Measurements from ENCODE around the gene KLLN.
"Not testable (repeated sequence)": the region's sequence is repeated elsewhere in the genome, so short reads cannot be mapped to it uniquely, and the experiment has no call there.

Gene KLLN

GRCh38 chr10:87842776-87843497 lies 20.4 kb downstream of the KLLN start:
- DNase-seq (ENCODE audit: low read depth), result peak; percentile 44

- DNase-seq (ENCODE audit: low read depth), result no peak
Measured at GRCh38 chr10:87842220-87842641, 21.1 kb downstream of the KLLN start.

- DNase-seq (ENCODE audit: low read depth), result no peak
Measured at GRCh38 chr10:87841186-87841585, 22.1 kb downstream of the KLLN start.

- DNase-seq (ENCODE audit: low read depth), result no peak
Measured at GRCh38 chr10:87838650-87839049, 24.7 kb downstream of the KLLN start.

GRCh38 chr10:87837445-87837844 lies 25.9 kb downstream of the KLLN start:
- DNase-seq (ENCODE audit: low read depth), result no peak

GRCh38 chr10:87836098-87836497 lies 27.2 kb downstream of the KLLN start:
- no peak for DNase-seq (ENCODE audit: low read depth)

- no peak for DNase-seq (ENCODE audit: low read depth)
Measured at GRCh38 chr10:87829986-87830729, 33.2 kb downstream of the KLLN start.

- not testable (repeated sequence) for DNase-seq (ENCODE audit: low read depth)
Measured at GRCh38 chr10:87829051-87829450, 34.3 kb downstream of the KLLN start.

- no peak for DNase-seq (ENCODE audit: low read depth)
Measured at GRCh38 chr10:87827681-87828080, 35.7 kb downstream of the KLLN start.

- DNase-seq (ENCODE audit: low read depth), result no peak
Measured at GRCh38 chr10:87826653-87827052, 36.7 kb downstream of the KLLN start.

GRCh38 chr10:87819289-87819585 lies 44.1 kb downstream of the KLLN start:
- no peak for DNase-seq (ENCODE audit: low read depth)

- no peak for DNase-seq (ENCODE audit: low read depth)
Measured at GRCh38 chr10:87818505-87819288, 44.6 kb downstream of the KLLN start.

- DNase-seq (ENCODE audit: low read depth), result peak; percentile 75
Measured at GRCh38 chr10:87817609-87818504, 45.5 kb downstream of the KLLN start, which contains the start of gene ATAD1. TSS of gene ATAD1 (minus strand) at chr10:87818226. CDS start at chr10:87814599, 3,627 bp downstream.

GRCh38 chr10:87816898-87817608 lies 46.3 kb downstream of the KLLN start:
- no peak for DNase-seq (ENCODE audit: low read depth)

- no peak for DNase-seq (ENCODE audit: low read depth)
Measured at GRCh38 chr10:87816163-87816897, 47.0 kb downstream of the KLLN start.

Data from fibroblast of the conjunctiva (primary cell).